Upper lobe of left lung (tissue), 4 donors: ENCODE measurements around the gene ALOX12B.
"Not testable (repeated sequence)": the region's sequence is repeated elsewhere in the genome, so short reads cannot be mapped to it uniquely, and the experiment has no call there.

Experiments used
- POLR2A ChIP-seq, 4 donors: fragments of 450-650 bp; IDR thresholded peaks; one replicate each; pipeline ENCODE4 v1.5.1; 2016 to 2017; ENCODE audit warnings: antibody characterized with exemption in 4 of 4, mild to moderate bottlenecking in 2 of 4
- POLR2AphosphoS5 ChIP-seq, 2 donors: sonication (generic); formaldehyde crosslinking; IDR thresholded peaks; one replicate each; pipeline ENCODE4 v1.5.1; 2017; ENCODE audit warnings: antibody characterized with exemption in 2 of 2
- TF ChIP-seq, protein P1 (sequence below), 6 experiments: fragments of 450-650 bp in 4 of 6; fragments of 200-600 bp in 2 of 6; sonication (generic) in 2 of 6; IDR thresholded peaks; one replicate each; pipeline ENCODE4 v1.5.1; 2016 to 2019; ENCODE audit warnings: antibody characterized with exemption in 6 of 6

DNA sequence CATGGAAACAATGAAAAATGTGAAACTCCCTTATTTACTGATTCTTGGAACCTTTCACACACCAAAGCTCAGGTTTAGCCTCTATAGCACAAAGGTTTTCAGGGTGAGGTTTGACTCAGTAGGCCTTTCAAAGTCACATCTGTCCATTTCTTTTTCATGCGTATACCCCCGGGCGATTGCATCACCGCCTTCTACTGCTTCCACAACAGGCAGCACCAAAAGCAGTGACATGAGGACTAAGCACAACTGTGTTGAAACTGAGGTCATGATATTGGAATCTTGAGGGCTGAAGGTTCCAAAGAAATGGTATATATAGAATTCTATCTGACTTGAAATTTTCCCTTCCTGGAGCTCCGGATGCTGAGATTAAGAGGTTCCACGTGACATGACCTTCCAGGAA, 63.4 kb downstream of the ALOX12B start:
- TF ChIP-seq, protein P1, sequence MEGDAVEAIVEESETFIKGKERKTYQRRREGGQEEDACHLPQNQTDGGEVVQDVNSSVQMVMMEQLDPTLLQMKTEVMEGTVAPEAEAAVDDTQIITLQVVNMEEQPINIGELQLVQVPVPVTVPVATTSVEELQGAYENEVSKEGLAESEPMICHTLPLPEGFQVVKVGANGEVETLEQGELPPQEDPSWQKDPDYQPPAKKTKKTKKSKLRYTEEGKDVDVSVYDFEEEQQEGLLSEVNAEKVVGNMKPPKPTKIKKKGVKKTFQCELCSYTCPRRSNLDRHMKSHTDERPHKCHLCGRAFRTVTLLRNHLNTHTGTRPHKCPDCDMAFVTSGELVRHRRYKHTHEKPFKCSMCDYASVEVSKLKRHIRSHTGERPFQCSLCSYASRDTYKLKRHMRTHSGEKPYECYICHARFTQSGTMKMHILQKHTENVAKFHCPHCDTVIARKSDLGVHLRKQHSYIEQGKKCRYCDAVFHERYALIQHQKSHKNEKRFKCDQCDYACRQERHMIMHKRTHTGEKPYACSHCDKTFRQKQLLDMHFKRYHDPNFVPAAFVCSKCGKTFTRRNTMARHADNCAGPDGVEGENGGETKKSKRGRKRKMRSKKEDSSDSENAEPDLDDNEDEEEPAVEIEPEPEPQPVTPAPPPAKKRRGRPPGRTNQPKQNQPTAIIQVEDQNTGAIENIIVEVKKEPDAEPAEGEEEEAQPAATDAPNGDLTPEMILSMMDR (IDR thresholded peaks at IDR 0.05), result not testable (repeated sequence)
- TF ChIP-seq POLR2A, POLR2AphosphoS5 (IDR thresholded peaks at IDR 0.05): not testable (repeated sequence)
